WTC11 (cell line): ENCODE results near the gene PARVG. TPM values are rescaled to one million over a fixed set of nuclear protein-coding genes. Genes with fewer than 3 reads are reported as not detected.

Experiments used
- ATAC-seq: fragments of 200-7000 bp; cut with Tn5 transposase; 2 replicates; pipeline ENCODE4 v1.10.0; 2021; ENCODE audit warnings: mild to moderate bottlenecking, moderate library complexity
- CTCF ChIA-PET: fragments of 300-600 bp; sonication (Branson Sonifier 250); formaldehyde crosslinking; loops from one replicate; lab custom pipeline; 2021; ENCODE audit warnings: antibody characterized with exemption; lab: Charles Lee
- POLR2A ChIA-PET: fragments of 350-600 bp; sonication (Branson Sonifier 250); formaldehyde crosslinking; loops from one replicate; lab custom pipeline; 2021; ENCODE audit warnings: antibody characterized with exemption; lab: Charles Lee
- DNase-seq: peaks from one replicate; pipeline ENCODE4 v3.0.0; 2021; ENCODE audit warnings: low spot score
- H3K27ac Mint-ChIP-seq: 2 replicates; pipeline ENCODE4 v1.8.0; 2021; ENCODE audit warnings: mixed read lengths
- H3K27me3 Mint-ChIP-seq: 2 replicates; pipeline ENCODE4 v1.8.0; 2021; ENCODE audit warnings: low read depth, mild to moderate bottlenecking, moderate library complexity, mixed read lengths
- H3K36me3 Mint-ChIP-seq: 2 replicates; pipeline ENCODE4 v1.8.0; 2021; ENCODE audit warnings: mixed read lengths
- H3K4me1 Mint-ChIP-seq: 2 replicates; pipeline ENCODE4 v1.8.0; 2022; ENCODE audit warnings: mixed read lengths
- H3K4me3 Mint-ChIP-seq: 2 replicates; pipeline ENCODE4 v1.8.0; 2021; ENCODE audit warnings: mild to moderate bottlenecking, moderate library complexity, mixed read lengths
- H3K9me3 Mint-ChIP-seq: 2 replicates; pipeline ENCODE4 v1.8.0; 2021; ENCODE audit warnings: mixed read lengths
- CBFB ChIP-seq: sonication (generic); formaldehyde crosslinking; IDR thresholded peaks from 2 replicates; pipeline ENCODE4 v1.8.1; 2022; ENCODE audit warnings: mild to moderate bottlenecking, low read depth, missing genetic modification reagents
- CREM ChIP-seq: sonication (generic); formaldehyde crosslinking; IDR thresholded peaks from 2 replicates; pipeline ENCODE4 v1.8.1; 2022; ENCODE audit warnings: mild to moderate bottlenecking, missing genetic modification reagents, moderate library complexity
- ERG ChIP-seq: fragments of 250-450 bp; sonication (Bioruptor Pico); IDR thresholded peaks from 2 replicates; pipeline ENCODE4 v1.8.0; 2021; ENCODE audit warnings: mild to moderate bottlenecking
- FOXK1 ChIP-seq: sonication (generic); formaldehyde crosslinking; IDR thresholded peaks from 2 replicates; pipeline ENCODE4 v1.8.0; 2022; ENCODE audit warnings: mild to moderate bottlenecking, moderate library complexity, missing genetic modification reagents
- GRHL2 ChIP-seq: fragments of 250-450 bp; sonication (Bioruptor Pico); IDR thresholded peaks from 2 replicates; pipeline ENCODE4 v1.8.0; 2022; ENCODE audit warnings: mild to moderate bottlenecking, moderate library complexity; ENCODE audit not compliant: insufficient replicate concordance, severe bottlenecking
- HMGA2 ChIP-seq: fragments of 250-450 bp; sonication (Bioruptor Pico); IDR thresholded peaks from 2 replicates; pipeline ENCODE4 v1.4.0; 2021; ENCODE audit warnings: mild to moderate bottlenecking, moderate library complexity
- KAT7 ChIP-seq: sonication (generic); formaldehyde crosslinking; IDR thresholded peaks from 2 replicates; pipeline ENCODE4 v1.8.1; 2023; ENCODE audit warnings: missing genetic modification reagents, mild to moderate bottlenecking, borderline replicate concordance
- MYBL2 ChIP-seq: sonication (generic); formaldehyde crosslinking; IDR thresholded peaks from 2 replicates; pipeline ENCODE4 v1.8.1; 2023; ENCODE audit warnings: mild to moderate bottlenecking, moderate library complexity, missing genetic modification reagents
- NFYB ChIP-seq: sonication (generic); formaldehyde crosslinking; conservative IDR thresholded peaks from 2 replicates; pipeline ENCODE4 v1.8.0; 2022; ENCODE audit warnings: low read depth, missing genetic modification reagents
- NR2C2 ChIP-seq: sonication (generic); formaldehyde crosslinking; IDR thresholded peaks from 2 replicates; pipeline ENCODE4 v1.8.0; 2022; ENCODE audit warnings: mild to moderate bottlenecking, missing genetic modification reagents
- NR3C1 ChIP-seq: sonication (generic); formaldehyde crosslinking; conservative IDR thresholded peaks from 2 replicates; pipeline ENCODE4 v1.8.1; 2023; ENCODE audit warnings: low read depth, mild to moderate bottlenecking, missing genetic modification reagents
- PRDM15 ChIP-seq: sonication (generic); formaldehyde crosslinking; IDR thresholded peaks from 2 replicates; pipeline ENCODE4 v1.8.0; 2022; ENCODE audit warnings: missing genetic modification reagents
- RORB ChIP-seq: fragments of 250-450 bp; sonication (Bioruptor Pico); IDR thresholded peaks from 2 replicates; pipeline ENCODE4 v1.9.0; 2021; ENCODE audit warnings: mild to moderate bottlenecking
- TEAD1 ChIP-seq: sonication (generic); formaldehyde crosslinking; IDR thresholded peaks from 2 replicates; pipeline ENCODE4 v1.8.0; 2022; ENCODE audit warnings: mild to moderate bottlenecking, missing genetic modification reagents
- TEAD4 ChIP-seq: sonication (generic); formaldehyde crosslinking; IDR thresholded peaks from 2 replicates; pipeline ENCODE4 v1.8.0; 2022; ENCODE audit warnings: mild to moderate bottlenecking, missing genetic modification reagents
- ZNF263 ChIP-seq: sonication (generic); formaldehyde crosslinking; IDR thresholded peaks from 2 replicates; pipeline ENCODE4 v1.8.1; 2022; ENCODE audit warnings: low read depth, mild to moderate bottlenecking, moderate library complexity, missing genetic modification reagents
- total RNA-seq: library from RNA; stranded (reverse); gene quantifications from 3 replicates; pipeline ENCODE4 v1.2.3, GENCODE V29; 2021
- TF ChIP-seq, protein P1 (sequence below): sonication (generic); formaldehyde crosslinking; IDR thresholded peaks from 2 replicates; pipeline ENCODE4 v1.8.1; 2022; ENCODE audit warnings: mild to moderate bottlenecking, missing genetic modification reagents, moderate library complexity, borderline replicate concordance

PARVG gene
- total RNA-seq, 1 experiment from 2014 or later = 0.94 TPM

GRCh38 chr22:44203203-44203602 is 22.5 kb downstream of the PARVG start (continued):
- TF ChIP-seq NR2C2 (CRISPR knock-in tag) = no peak
- TF ChIP-seq NR3C1 (CRISPR knock-in tag) = no peak
- no peak for TF ChIP-seq NFYB (CRISPR knock-in tag)

GRCh38 chr22:44204739-44205515 is 24.2 kb downstream of the PARVG start:
- DNase-seq (peak; percentile 6), ATAC-seq (no peak)
- no peaks in the 10 kb centered on the region; the same call in 1 of the 2 replicates for H3K27me3 Mint-ChIP-seq
- no peak overlapping the region; the same call in 1 of the 2 replicates for H3K27ac Mint-ChIP-seq
- no peak for TF ChIP-seq PRDM15 (CRISPR knock-in tag)
- H3K36me3 Mint-ChIP-seq = 0 out of 2 replicates have a peak, but pooled peaks cover 3% of the 10 kb centered on the region
- POLR2A ChIA-PET = no interaction called here
- H3K9me3 Mint-ChIP-seq = peaks cover 12% of the 10 kb centered on the region
- no peak overlapping the region for H3K4me3 Mint-ChIP-seq
- CTCF ChIA-PET = no interaction called here
- H3K4me1 Mint-ChIP-seq = no peaks in the 10 kb centered on the region

DNA sequence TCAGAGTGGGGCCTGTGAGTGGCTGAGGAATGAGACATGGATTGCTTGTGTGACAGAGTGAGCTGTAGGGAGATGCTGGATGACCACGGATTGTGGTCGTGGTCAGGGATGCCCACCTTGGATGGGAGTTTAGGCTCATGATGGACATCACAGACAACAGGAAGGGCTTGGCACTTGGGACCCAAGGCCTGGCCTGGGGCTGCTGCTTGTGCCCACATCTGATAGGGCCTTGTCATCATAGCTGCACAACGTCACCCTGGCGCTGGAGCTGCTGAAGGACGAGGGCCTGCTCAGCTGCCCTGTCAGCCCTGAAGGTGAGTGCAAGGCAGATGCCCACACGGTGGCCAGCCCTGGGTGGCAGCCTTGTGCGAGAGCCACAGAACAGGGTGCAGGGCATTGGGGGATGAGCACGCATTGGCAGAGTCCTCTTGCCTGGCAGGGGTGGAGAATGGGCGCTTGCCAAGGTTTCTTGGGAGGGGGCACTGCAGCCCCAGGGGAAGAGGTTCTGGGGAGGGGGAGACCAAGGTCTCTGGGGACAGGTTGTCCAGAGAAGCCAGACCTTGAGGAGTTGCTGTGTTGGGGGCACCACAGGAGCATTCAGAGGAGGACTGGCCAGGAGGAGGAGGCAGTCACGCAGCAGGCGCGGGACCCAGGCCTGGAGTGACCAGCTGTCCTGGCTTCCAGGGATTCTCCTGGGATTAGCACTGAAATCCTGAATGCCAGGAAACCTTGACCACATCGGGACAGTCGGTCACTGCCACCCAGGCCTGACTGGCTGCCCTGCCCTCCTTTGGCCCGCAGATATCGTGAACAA is 25.0 kb downstream of the PARVG start:
- no peak for ATAC-seq
- no peak overlapping the region; the same call in 1 of the 2 replicates for H3K27ac Mint-ChIP-seq
- POLR2A ChIA-PET = no interaction called here

More for the DNA sequence above, 25.0 kb downstream of the PARVG start:
- 0 out of 2 replicates have a peak, but pooled peaks cover 3% of the 10 kb centered on the region for H3K36me3 Mint-ChIP-seq
- H3K9me3 Mint-ChIP-seq = peaks cover 16% of the 10 kb centered on the region
- no peak overlapping the region for H3K4me3 Mint-ChIP-seq
- H3K4me1 Mint-ChIP-seq = no peaks in the 10 kb centered on the region
- TF ChIP-seq CREM (CRISPR knock-in tag) (no peak), ERG (CRISPR knock-in tag) (no peak), MYBL2 (CRISPR knock-in tag) (no peak), PRDM15 (CRISPR knock-in tag) (no peak), TEAD1 (CRISPR knock-in tag) (no peak), TEAD4 (CRISPR knock-in tag) (no peak), FOXK1 (CRISPR knock-in tag) (no peak), NR2C2 (CRISPR knock-in tag) (no peak), CBFB (CRISPR knock-in tag) (no peak), KAT7 (CRISPR knock-in tag) (no peak), GRHL2 (CRISPR knock-in tag) (no peak), HMGA2 (CRISPR knock-in tag) (no peak), RORB (CRISPR knock-in tag) (no peak), ZNF263 (no peak)
- TF ChIP-seq, protein P1, sequence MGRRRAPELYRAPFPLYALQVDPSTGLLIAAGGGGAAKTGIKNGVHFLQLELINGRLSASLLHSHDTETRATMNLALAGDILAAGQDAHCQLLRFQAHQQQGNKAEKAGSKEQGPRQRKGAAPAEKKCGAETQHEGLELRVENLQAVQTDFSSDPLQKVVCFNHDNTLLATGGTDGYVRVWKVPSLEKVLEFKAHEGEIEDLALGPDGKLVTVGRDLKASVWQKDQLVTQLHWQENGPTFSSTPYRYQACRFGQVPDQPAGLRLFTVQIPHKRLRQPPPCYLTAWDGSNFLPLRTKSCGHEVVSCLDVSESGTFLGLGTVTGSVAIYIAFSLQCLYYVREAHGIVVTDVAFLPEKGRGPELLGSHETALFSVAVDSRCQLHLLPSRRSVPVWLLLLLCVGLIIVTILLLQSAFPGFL = no peak
- TF ChIP-seq, all 79 proteins: peak for 0
- peaks cover 2% of the 10 kb centered on the region; the same call in 1 of the 2 replicates for H3K27me3 Mint-ChIP-seq
- DNase-seq = peak; percentile 6
- CTCF ChIA-PET = no interaction called here
